HEK293 (cell line): Measurements from ENCODE around the gene ENAH.

ENCODE experiments used
- CTCF ChIA-PET: fragments of 350-600 bp; formaldehyde crosslinking; extraction: SDS; loops from one replicate; lab custom pipeline; 2021; ENCODE audit warnings: antibody characterized with exemption; lab: Yijun Ruan, JAX
- POLR2A ChIA-PET: fragments of 300-600 bp; formaldehyde crosslinking; extraction: SDS; loops from one replicate; lab custom pipeline; 2020; ENCODE audit warnings: antibody characterized with exemption, inconsistent platforms; lab: Yijun Ruan, JAX
- H3K27ac ChIP-seq: fragments of 200-500 bp; sonication (Bioruptor generic); 2 replicates; pipeline ENCODE4 v1.5.1; 2014; ENCODE audit warnings: low read depth, low read length, control low read depth, inconsistent platforms; ENCODE audit errors: extremely low read depth
- H3K36me3 ChIP-seq, 2 experiments: fragments of 200-500 bp in 1 of 2; sonication (Bioruptor generic) in 1 of 2; 1 replicate in 1 of 2; 2 replicates in 1 of 2; pipeline ENCODE4 v1.5.1; 2014 to 2017; ENCODE audit warnings: inconsistent platforms in 2 of 2, low read length in 2 of 2; ENCODE audit not compliant: control insufficient read depth in 2 of 2, insufficient read depth in 1 of 2
- H3K4me1 ChIP-seq: fragments of 200-500 bp; sonication (Bioruptor generic); 2 replicates; pipeline ENCODE4 v1.5.1; 2014; ENCODE audit warnings: mild to moderate bottlenecking, low read length, inconsistent platforms; ENCODE audit not compliant: control insufficient read depth, insufficient read depth
- H3K4me3 ChIP-seq: 2 replicates; pipeline ENCODE4 v1.5.1; 2011; ENCODE audit warnings: low read depth, mild to moderate bottlenecking, control low read depth, low read length, moderate library complexity
- H3K9me3 ChIP-seq: fragments of 200-500 bp; sonication (Bioruptor generic); 2 replicates; pipeline ENCODE4 v1.5.1; 2014; ENCODE audit warnings: low read depth, low read length, inconsistent platforms; ENCODE audit not compliant: control insufficient read depth, insufficient read depth
- KLF8 ChIP-seq: fragments of 450-650 bp; formaldehyde crosslinking; IDR thresholded peaks from 2 replicates; pipeline ENCODE4 v1.5.1; 2016; ENCODE audit warnings: missing biosample characterization, missing genetic modification characterization
- PRDM1 ChIP-seq: fragments of 450-650 bp; formaldehyde crosslinking; IDR thresholded peaks from 2 replicates; pipeline ENCODE4; 2016; ENCODE audit warnings: missing biosample characterization, missing genetic modification characterization
- REST ChIP-seq: fragments of 450-650 bp; formaldehyde crosslinking; IDR thresholded peaks from 2 replicates; pipeline ENCODE4 v1.5.1; 2016; ENCODE audit warnings: missing biosample characterization, missing genetic modification characterization
- SCRT1 ChIP-seq: fragments of 450-650 bp; formaldehyde crosslinking; IDR thresholded peaks from 2 replicates; pipeline ENCODE4 v1.5.1; 2016; ENCODE audit warnings: missing biosample characterization, missing genetic modification characterization, borderline replicate concordance
- ZFHX2 ChIP-seq: fragments of 450-650 bp; formaldehyde crosslinking; conservative IDR thresholded peaks from 2 replicates; pipeline ENCODE4 v1.5.1; 2016; ENCODE audit warnings: missing biosample characterization, missing genetic modification characterization
- ZFP37 ChIP-seq: fragments of 450-650 bp; formaldehyde crosslinking; IDR thresholded peaks from 2 replicates; pipeline ENCODE4 v1.5.1; 2016; ENCODE audit warnings: missing biosample characterization, missing genetic modification characterization
- ZNF18 ChIP-seq: fragments of 450-650 bp; formaldehyde crosslinking; IDR thresholded peaks from 2 replicates; pipeline ENCODE4 v1.5.1; 2016; ENCODE audit warnings: missing biosample characterization, missing genetic modification characterization
- ZNF239 ChIP-seq: fragments of 450-650 bp; formaldehyde crosslinking; IDR thresholded peaks from 2 replicates; pipeline ENCODE4 v1.5.1; 2016; ENCODE audit warnings: missing biosample characterization, missing genetic modification characterization
- ZNF311 ChIP-seq: fragments of 450-650 bp; formaldehyde crosslinking; IDR thresholded peaks from 2 replicates; pipeline ENCODE4 v1.5.1; 2017; ENCODE audit warnings: missing biosample characterization, missing genetic modification characterization, borderline replicate concordance
- ZNF324 ChIP-seq: fragments of 450-650 bp; formaldehyde crosslinking; IDR thresholded peaks from 2 replicates; pipeline ENCODE4 v1.5.1; 2016; ENCODE audit warnings: missing biosample characterization, missing genetic modification characterization
- ZNF561 ChIP-seq: fragments of 450-650 bp; IDR thresholded peaks from 2 replicates; pipeline ENCODE4 v1.5.1; 2018; ENCODE audit warnings: missing biosample characterization, missing genetic modification characterization, borderline replicate concordance
- ZNF596 ChIP-seq: fragments of 450-650 bp; IDR thresholded peaks from 2 replicates; pipeline ENCODE4 v1.5.0; 2018; ENCODE audit warnings: missing biosample characterization, mild to moderate bottlenecking, missing genetic modification characterization, moderate library complexity
- ZNF610 ChIP-seq: fragments of 450-650 bp; formaldehyde crosslinking; IDR thresholded peaks from 2 replicates; pipeline ENCODE4 v1.5.1; 2016; ENCODE audit warnings: missing biosample characterization, missing genetic modification characterization, borderline replicate concordance
- ZNF621 ChIP-seq: fragments of 450-650 bp; formaldehyde crosslinking; IDR thresholded peaks from 2 replicates; pipeline ENCODE4 v1.5.1; 2017; ENCODE audit warnings: missing biosample characterization, missing genetic modification characterization
- ZNF692 ChIP-seq: fragments of 450-650 bp; formaldehyde crosslinking; IDR thresholded peaks from 2 replicates; pipeline ENCODE4 v1.5.1; 2016; ENCODE audit warnings: missing biosample characterization, missing genetic modification characterization
- ZNF704 ChIP-seq: fragments of 450-650 bp; formaldehyde crosslinking; IDR thresholded peaks from 2 replicates; pipeline ENCODE4 v1.5.1; 2016; ENCODE audit warnings: missing biosample characterization, missing genetic modification characterization
- ZNF837 ChIP-seq: fragments of 450-650 bp; formaldehyde crosslinking; IDR thresholded peaks from 2 replicates; pipeline ENCODE4 v1.5.1; 2016; ENCODE audit warnings: missing biosample characterization, missing genetic modification characterization
- ZSCAN18 ChIP-seq: fragments of 450-650 bp; formaldehyde crosslinking; IDR thresholded peaks from 2 replicates; pipeline ENCODE4 v1.5.1; 2016; ENCODE audit warnings: missing biosample characterization, missing genetic modification characterization
- ZSCAN5A ChIP-seq: fragments of 450-650 bp; formaldehyde crosslinking; IDR thresholded peaks from 2 replicates; pipeline ENCODE4 v1.5.1; 2016; ENCODE audit warnings: missing biosample characterization, missing genetic modification characterization

The ENAH gene

GRCh38 chr1:225519166-225519863 is 133.6 kb downstream of the ENAH start:
- Histone ChIP-seq H3K27ac (no peak overlapping the region), H3K4me1 (peaks cover 20% of the 10 kb centered on the region), H3K9me3 (no peaks in the 10 kb centered on the region), H3K36me3 (peaks cover 8 to 17% of the 10 kb centered on the region in 2 experiments), H3K4me3 (no peak overlapping the region)
- ChIA-PET CTCF (interaction anchor here (0.6 to 1.9 kb wide), 6 partner anchors 38 to 456 kb away, joined by 3 to 9 read pairs (median 4); no protein-coding TSS in a partner anchor), POLR2A (interaction anchor here (0.6 kb wide), 1 partner anchor 400 kb away, joined by 8 read pairs; no protein-coding TSS in a partner anchor)
- no peak for TF ChIP-seq ZNF311 (tag by site-specific recombination)
- TF ChIP-seq ZNF18, result no peak
- TF ChIP-seq ZFP37, result no peak
- TF ChIP-seq ZNF610, result peak; percentile 83; the same call in 1 of the 2 replicates
- TF ChIP-seq REST, result peak; percentile 47; the same call in 1 of the 2 replicates
- no peak for TF ChIP-seq ZNF837 (tag by site-specific recombination)
- TF ChIP-seq ZNF704 (tag by site-specific recombination), result no peak
- TF ChIP-seq PRDM1 (tag by site-specific recombination), result peak; percentile 100
- no peak for TF ChIP-seq ZNF324 (tag by site-specific recombination)
- no peak for TF ChIP-seq ZNF239
- TF ChIP-seq ZSCAN18 (tag by site-specific recombination), result no peak
- 0 out of 2 replicates have a peak, but pooled peaks have one; percentile 9 for TF ChIP-seq ZNF692 (tag by site-specific recombination)
- peak; percentile 99 for TF ChIP-seq ZNF596 (tag by site-specific recombination)
- no peak; the same call in 1 of the 2 replicates for TF ChIP-seq SCRT1
- 0 out of 2 replicates have a peak, but pooled peaks have one; percentile 8 for TF ChIP-seq ZFHX2 (tag by site-specific recombination)
- TF ChIP-seq KLF8 (tag by site-specific recombination), result peak; percentile 28; the same call in 1 of the 2 replicates
- no peak for TF ChIP-seq ZSCAN5A (tag by site-specific recombination)
- peak; percentile 82; the same call in 1 of the 2 replicates for TF ChIP-seq ZNF561 (tag by site-specific recombination)
- TF ChIP-seq ZNF621 (tag by site-specific recombination), result no peak
